IPS-NIHi7 (cell line): ENCODE data around the gene ECE2.

ENCODE experiments used
- DNase-seq: peaks from one replicate; pipeline ENCODE4 v3.0.0; 2012; ENCODE audit warnings: mixed read lengths; ENCODE audit errors: extremely low spot score

ECE2 gene

DNA sequence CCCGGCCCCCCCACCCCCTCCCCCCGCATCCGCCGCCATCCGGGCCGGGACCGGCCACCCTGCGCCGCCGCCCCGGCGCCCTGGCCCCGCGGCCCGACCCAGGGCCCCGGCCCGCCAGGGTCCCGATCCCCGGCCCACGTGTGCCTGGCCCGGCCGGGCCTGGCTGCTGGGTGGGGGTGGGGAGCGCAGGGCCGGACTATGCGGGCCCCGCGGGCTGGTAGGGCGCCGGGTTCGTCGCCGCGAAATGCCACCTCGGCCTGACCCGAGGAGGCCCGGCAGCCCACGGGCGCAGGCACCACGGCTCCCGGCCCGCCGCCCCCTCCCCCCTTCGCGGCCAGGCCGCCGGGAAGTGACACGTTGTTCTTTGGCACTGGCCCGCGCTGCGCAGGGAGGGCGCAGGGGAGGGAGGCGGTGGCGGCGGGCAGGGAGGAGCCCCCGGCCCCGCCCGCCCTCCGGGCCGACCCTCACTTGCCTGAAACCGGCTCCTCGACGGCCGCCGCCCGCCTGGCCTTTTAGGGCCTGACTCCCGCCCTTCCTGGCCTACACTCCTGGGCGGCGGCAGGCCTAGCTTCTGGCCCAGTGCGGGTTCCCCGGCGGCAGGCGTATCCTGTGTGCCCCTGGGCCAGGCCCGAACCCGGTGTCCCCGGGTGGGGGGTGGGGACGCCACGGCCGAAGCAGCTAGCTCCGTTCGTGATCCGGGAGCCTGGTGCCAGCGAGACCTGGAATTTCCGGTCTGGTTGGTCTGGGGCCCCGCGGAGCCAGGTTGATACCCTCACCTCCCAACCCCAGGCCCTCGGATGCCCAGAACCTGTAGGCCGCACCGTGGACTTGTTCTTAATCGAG lies 39.1 kb downstream of the ECE2 start:
- peak; percentile 57 for DNase-seq

DNA sequence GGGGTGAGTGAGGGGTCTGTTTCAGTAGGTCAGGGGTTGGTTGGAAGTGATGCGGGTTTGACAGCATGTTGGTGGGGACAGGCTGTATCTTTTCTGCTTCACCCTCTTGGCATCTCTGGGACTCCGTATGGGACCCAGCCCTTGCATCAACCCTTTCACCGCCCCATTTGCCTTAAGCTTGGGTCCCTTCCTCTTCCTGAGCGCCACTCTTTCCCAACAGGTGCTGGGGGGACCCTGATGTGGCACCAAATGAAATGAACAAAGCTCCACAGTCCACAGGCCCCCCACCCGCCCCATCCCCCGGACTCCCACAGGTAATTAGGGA lies 39.7 kb downstream of the ECE2 start:
- DNase-seq, result no peak

DNA sequence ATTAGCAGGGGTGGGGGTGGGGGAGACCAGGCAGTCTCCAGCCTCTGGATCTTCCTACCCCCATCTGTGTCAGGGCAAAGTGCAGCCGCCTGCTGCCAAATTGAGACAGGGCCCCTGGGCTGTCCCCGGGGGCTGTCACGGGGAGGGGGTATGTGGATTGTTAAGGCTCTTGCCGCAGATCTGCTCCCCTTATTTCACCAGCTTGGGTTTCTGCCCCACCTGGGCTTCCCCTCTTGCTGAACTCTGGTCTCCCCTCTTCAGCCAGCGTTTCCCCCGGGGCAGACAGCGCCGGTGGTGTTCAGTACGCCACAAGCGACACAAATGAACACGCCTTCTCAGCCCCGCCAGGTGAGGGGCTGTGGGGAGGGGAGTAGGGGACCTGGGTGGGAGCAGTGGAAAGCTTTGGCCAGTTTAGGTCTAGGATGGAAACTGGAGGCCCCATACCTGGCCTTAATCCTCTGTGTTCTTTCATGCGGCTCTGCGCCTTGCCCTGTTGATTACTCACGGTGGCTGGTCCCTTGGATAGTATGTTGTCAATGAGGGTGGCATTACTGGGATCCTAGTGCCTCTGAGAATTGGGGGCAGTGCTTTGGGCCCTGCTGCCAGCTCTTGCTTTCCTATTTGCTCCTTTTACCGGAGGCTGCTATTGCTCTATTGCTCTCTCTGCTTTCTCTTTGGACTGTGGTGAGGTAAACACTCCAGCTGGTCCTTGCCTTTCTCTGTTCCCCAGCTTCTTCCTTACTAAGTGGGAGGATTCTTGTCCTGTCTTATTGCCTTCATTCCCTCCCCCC lies 40.2 kb downstream of the ECE2 start:
- no peak for DNase-seq

DNA sequence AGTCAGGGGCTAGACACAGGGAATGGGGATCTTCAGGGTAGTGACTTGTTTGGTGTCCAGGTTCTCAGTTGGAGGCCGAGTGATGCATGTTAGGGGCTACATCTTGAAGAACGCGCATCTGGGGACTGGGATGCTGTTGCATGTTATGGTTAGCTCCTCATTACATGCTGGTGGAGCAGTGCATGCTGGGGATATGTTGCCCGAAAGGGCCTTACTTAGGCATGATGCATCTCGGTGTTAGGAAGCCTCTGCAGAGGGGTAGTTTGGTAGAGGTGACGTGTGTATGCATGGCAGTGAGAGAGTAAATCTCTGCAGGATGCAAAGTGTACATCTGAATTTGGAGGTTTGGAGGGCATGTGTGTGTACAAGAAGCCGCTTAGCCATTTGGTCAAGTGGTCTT lies 41.0 kb downstream of the ECE2 start:
- no peak for DNase-seq

DNA sequence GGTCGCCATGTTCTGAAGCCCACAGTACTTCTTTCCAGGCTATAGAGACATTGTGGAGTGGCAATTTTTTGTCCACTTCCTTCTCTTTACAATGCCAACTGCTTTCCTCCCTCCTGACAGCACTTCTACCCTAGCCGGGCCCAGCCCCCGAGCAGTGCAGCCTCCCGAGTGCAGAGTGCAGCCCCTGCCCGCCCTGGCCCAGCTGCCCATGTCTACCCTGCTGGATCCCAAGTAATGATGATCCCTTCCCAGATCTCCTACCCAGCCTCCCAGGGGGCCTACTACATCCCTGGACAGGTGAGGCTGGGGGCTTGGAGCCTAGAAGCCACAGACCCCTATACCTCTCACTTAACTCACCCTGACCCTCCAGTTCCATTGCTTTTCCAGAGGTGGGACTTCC lies 41.4 kb downstream of the ECE2 start:
- no peak for DNase-seq

DNA sequence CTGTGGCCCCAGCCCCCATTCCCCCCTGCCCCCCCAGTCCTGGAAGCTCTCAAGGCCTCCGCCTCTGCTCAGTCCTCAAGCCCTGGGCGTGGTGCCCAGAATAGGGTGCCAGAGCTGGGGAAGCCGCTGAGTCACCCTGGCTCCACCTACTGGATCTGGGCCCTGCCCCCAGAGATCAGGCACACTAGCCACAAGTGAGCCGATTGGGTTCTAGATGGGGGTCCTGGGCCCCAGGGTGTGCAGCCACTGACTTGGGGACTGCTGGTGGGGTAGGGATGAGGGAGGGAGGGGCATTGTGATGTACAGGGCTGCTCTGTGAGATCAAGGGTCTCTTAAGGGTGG lies 44.3 kb downstream of the ECE2 start:
- DNase-seq, result no peak

DNA sequence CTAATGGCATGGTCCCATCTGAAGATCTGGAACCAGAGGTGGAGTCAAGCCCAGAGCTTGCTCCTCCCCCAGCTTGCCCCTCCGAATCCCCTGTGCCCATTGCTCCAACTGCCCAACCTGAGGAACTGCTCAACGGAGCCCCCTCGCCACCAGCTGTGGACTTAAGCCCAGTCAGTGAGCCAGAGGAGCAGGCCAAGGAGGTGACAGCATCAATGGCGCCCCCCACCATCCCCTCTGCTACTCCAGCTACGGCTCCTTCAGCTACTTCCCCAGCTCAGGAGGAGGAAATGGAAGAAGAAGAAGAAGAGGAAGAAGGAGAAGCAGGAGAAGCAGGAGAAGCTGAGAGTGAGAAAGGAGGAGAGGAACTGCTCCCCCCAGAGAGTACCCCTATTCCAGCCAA lies 45.8 kb downstream of the ECE2 start:
- DNase-seq, result no peak

DNA sequence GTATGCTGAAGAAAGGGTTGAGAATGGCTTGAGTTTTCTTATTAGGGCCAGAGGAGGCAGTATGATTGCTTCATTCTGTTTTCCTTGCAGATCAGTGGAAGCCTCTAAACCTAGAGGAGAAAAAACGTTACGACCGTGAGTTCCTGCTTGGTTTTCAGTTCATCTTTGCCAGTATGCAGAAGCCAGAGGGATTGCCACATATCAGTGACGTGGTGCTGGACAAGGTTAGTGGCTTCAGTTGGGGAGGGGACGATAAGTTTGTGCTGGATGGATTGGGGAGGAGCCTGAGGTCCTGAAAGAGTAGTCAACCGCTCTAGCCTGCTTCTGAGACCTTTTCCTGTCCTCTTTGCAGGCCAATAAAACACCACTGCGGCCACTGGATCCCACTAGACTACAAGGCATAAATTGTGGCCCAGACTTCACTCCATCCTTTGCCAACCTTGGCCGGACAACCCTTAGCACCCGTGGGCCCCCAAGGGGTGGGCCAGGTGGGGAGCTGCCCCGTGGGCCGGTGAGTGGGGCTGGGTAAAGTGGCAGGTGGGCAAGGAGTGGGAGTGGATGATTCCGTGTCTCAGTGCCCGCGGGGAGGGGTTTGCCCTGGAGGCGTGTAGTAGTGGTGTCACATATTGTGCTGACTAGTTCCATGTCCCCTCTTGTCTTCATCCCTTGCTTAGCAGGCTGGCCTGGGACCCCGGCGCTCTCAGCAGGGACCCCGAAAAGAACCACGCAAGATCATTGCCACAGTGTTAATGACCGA lies 47.1 kb downstream of the ECE2 start:
- DNase-seq, result no peak

DNA sequence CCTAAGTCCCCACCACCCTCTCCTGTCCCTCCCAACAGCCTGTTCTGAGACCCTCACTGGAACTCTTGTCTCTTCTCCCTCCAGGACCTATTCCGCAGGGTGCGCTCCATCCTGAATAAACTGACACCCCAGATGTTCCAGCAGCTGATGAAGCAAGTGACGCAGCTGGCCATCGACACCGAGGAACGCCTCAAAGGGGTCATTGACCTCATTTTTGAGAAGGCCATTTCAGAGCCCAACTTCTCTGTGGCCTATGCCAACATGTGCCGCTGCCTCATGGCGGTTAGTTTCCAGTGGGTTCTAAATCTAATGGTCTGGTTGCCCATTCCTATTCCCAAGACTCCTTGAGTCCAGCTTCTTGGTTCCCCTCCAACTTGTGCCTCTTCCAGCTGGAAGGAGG lies 47.9 kb downstream of the ECE2 start:
- DNase-seq, result no peak

DNA sequence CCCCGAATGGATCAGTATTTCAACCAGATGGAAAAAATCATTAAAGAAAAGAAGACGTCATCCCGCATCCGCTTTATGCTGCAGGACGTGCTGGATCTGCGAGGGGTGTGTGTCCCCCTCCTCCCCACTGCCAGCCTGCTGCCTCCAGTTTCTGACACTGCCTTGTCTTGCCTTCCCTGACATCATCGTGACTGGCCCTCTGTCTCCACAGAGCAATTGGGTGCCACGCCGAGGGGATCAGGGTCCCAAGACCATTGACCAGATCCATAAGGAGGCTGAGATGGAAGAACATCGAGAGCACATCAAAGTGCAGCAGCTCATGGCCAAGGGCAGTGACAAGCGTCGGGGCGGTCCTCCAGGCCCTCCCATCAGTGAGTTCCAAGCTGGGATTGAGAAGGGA lies 49.4 kb downstream of the ECE2 start:
- no peak for DNase-seq

DNA sequence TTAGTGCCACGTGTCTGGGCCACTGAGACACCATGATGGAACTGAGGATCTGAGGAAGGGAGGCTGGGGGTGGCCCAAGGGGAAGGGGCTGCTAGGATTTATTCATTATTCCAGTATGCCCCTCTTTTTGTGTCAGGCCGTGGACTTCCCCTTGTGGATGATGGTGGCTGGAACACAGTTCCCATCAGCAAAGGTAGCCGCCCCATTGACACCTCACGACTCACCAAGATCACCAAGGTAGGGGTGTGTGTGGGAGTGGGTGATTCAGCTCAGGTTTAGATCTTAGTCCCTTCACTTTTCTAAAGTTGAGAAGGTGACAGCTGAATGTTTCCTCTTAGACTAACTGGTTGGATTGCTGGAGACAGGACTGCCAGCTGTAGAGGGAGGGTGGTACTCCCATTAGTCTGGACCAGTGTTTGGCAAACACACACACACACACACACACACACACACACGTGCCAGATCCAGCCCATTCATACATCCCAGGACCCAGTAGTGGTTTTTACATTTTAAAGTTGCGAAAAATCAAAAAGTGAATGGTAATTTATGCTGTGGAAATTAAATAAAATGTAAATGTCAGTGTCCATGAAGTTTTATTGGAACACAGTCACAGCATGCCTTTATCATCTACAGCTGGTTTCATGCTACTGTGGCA lies 50.0 kb downstream of the ECE2 start:
- no peak for DNase-seq

DNA sequence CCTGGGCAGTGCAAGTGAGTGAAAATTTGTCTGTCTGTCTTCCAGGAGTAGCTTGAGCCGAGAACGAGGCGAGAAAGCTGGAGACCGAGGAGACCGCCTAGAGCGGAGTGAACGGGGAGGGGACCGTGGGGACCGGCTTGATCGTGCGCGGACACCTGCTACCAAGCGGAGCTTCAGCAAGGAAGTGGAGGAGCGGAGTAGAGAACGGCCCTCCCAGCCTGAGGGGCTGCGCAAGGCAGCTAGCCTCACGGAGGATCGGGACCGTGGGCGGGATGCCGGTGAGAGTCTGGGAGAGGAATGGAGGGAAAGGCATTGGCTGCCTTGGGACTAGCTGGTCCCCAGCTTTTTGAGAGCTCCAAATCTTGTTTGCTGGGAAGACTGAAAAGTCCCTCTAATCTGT lies 51.3 kb downstream of the ECE2 start:
- no peak for DNase-seq

DNA sequence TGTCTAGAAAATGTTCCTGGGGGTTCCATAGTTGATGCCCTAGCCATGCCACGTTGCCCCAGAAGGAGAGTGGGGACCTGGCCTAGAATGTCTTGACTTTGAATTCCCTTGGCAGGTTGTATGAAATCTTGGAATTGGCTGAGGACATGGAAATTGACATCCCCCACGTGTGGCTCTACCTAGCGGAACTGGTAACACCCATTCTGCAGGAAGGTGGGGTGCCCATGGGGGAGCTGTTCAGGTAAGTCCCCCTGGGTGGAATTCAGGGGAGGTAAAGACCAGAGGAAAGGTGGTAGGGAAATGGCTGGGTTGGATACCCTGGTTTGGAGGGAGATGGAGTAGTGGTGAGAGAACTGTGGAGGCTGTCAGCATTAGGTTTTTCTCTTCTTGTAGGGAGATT lies 52.7 kb downstream of the ECE2 start:
- no peak for DNase-seq

DNA sequence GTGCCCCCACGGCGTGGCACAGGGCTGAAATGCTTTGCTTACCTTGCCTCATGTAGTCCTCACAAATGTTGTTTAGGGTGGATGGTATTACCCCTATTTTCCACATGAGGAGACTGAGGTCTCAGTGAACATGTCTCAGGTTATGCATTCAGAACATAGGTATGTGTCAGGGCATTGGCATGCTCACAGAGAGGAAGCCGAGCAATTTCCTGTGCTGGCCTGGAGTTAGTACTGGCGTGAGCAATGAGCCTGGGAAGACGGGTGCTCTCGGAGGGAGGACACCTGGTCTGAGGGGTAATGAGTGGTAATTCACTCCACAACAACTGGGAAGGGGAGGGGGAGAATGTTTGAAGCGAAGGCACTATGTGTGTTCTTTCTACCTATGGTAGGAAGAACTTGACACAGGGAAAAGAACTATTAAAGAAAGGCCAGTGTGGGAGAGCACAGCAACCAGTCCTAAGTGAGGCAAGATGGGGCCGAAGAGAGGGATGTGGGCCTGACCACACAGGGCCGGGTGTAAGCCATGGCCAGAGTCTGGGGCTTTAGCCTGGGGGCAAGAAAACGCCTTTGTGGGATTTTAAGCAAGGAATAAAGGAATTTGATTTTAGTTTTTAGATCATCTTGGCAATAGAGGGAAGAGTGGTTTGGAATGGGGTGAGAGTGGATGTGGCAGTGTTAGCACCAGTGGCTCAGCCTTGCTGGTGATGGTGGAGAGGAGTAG lies 56.7 kb downstream of the ECE2 start:
- DNase-seq, result no peak

DNA sequence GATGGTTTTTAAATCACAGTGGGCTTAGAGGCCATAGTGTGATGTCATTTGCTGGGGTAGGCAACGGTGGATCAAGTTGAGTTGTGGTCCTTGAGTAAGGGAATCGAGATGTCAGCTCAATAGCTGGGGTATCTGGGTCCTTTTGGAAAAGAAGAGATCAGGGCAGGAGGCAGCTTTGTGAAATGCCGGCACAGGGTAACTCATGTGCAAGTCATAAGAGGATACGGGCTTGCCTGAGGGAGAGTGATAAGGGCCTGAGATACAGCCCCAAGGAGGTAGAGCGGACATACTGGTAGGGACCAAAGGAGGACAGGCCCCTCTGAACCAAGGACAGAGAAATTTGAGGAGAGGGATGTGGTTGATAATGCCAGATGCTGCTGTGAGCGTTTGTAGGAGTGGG lies 57.4 kb downstream of the ECE2 start:
- DNase-seq, result no peak

DNA sequence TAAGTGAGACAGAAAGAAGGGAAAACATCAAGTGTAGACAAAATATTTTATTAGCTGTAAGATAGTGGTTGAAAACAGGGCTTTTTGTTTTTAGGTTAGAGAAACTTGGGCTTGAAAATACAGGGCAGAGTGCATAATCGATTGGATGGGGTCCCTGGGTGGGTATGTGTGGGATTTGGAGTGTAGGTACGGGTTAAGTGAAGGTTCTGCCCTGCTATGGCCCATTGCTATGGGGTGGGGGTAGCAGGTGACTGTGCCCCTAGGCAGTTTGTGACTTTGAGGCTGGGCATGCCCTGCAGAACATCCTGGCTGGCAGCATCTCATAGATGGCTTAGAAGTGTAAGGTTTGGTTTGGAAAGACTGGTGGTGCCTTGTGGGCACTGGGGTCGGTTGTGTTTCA lies 57.9 kb downstream of the ECE2 start:
- DNase-seq, result no peak

DNA sequence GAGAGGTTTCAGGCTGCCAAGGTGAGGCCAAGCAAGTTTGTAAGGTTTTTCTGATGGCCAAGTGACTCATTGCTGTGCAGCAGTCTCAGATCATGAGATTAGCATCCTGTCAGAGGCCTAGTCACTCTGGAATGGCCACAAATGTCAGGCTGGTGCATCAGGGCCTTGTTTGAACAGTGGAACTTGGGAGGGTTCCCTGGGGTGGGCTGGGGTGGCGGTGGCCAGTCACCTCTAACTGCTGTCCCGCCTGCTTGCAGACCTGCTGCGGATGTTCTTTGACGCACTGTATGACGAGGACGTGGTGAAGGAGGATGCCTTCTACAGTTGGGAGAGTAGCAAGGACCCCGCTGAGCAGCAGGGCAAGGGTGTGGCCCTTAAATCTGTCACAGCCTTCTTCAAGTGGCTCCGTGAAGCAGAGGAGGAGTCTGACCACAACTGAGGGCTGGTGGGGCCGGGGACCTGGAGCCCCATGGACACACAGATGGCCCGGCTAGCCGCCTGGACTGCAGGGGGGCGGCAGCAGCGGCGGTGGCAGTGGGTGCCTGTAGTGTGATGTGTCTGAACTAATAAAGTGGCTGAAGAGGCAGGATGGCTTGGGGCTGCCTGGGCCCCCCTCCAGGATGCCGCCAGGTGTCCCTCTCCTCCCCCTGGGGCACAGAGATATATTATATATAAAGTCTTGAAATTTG lies 58.8 kb downstream of the ECE2 start:
- no peak for DNase-seq

DNA sequence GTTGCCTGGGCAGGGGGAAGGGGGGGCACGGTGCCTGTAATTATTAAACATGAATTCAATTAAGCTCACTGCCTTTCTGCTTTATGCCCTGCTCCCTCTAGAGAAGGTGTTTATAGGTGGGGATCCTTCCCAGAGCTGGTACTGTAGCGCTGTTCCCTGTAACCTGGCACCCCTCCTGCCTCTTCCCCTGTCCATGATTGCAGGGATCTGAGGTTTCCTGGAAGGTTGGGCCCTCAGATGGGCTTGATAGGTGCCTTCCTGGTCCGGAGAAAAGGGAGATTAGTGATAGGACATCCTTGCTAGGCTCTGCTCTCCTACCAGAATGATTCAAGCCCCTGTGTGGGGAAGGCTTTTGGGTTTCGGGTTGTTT lies 59.5 kb downstream of the ECE2 start:
- DNase-seq, result peak; percentile 24

DNA sequence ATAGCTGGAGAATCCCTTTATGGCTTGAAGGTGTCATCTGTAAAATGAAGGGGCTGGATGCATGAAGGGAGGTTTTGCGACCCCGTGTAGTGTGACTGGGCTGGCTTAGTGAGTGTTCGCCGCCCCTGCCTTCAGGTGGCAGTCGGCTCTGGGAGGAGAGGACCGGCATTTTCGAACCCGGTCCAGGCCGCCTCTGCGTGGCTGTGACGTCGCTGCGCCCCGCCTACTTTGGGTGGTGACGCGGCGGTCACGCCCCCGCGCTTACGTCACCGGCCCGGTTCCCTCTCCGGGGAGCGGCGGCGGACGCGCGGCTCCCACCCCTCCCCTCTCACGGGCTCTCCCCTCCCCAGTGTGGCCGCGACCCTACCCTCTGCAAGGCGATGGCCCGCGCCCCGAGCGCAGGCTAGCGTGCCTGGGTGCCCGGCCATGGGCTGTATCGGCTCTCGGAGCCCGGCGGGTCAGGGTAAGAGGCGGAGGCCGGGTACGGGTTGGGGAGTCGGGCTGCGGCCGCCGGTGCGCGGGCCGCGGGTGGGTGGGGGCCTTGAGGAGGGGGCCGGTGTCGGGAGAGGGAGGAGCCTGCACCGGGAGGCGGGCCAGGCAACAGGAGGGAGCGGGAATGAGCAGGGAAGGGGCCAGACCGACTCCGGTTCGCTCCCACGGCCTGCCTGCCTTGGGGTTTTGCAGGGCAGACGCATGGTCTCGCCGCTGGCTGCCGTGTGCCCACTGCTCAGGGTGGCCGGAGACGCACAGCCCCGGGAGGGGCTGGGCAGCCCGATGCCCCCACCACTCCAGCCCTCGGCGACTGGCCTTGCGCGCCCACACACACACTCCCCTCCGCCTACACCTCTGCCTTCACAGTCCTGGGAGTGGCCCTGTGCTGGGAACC lies 60.1 kb downstream of the ECE2 start:
- DNase-seq, result peak; percentile 90
